ENCODE data around the gene DENR.
A peak's percentile ranks its signal among the peaks of the same experiment; 100 is the strongest.
"Not testable (repeated sequence)": the region's sequence is repeated elsewhere in the genome, so short reads cannot be mapped to it uniquely, and the experiment has no call there.

The DENR gene

GRCh38 chr12:122804957-122805356 is 52.3 kb downstream of the DENR start:
- not testable (repeated sequence) for DNase-seq (ENCODE audit: low read depth in 1 of 2, low spot score in 1 of 2); H3K27me3 ChIP-seq (ENCODE audit: insufficient read depth, poor library complexity, severe bottlenecking); H3K4me3 ChIP-seq (replicated peaks; ENCODE audit: insufficient read depth, low read length); H3K27ac ChIP-seq (replicated peaks)

DNA sequence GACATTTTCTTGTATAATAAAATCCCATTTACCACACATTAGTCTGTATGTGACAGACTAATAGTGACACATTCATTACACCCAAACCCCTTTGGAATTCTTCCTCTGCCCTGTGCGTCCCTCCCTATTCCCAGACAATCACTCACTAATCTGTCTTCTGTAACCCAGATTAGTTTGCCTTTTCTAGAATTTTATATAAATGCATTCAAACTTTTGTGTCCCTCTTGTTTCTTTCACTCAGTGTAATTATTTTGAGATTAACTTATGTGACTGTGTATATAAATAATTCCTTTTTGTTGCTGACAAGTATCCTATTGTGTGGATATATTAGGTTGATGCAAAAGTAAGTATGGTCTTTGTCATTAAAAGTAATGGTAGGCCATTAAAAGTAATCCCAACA is 55.0 kb downstream of the DENR start:
- no peak for TF ChIP-seq POLR2AphosphoS5 (IDR thresholded peaks at IDR 0.05; ENCODE audit: low read depth)
- no peak for TF ChIP-seq SPI1 (IDR thresholded peaks at IDR 0.05; ENCODE audit: borderline replicate concordance, low read depth)
- TF ChIP-seq CTCF (IDR thresholded peaks at IDR 0.05; ENCODE audit: insufficient read depth, low read length), result no peak
- no peak for TF ChIP-seq GABPA (IDR thresholded peaks at IDR 0.05; ENCODE audit: low read depth)
- TF ChIP-seq, protein P1, sequence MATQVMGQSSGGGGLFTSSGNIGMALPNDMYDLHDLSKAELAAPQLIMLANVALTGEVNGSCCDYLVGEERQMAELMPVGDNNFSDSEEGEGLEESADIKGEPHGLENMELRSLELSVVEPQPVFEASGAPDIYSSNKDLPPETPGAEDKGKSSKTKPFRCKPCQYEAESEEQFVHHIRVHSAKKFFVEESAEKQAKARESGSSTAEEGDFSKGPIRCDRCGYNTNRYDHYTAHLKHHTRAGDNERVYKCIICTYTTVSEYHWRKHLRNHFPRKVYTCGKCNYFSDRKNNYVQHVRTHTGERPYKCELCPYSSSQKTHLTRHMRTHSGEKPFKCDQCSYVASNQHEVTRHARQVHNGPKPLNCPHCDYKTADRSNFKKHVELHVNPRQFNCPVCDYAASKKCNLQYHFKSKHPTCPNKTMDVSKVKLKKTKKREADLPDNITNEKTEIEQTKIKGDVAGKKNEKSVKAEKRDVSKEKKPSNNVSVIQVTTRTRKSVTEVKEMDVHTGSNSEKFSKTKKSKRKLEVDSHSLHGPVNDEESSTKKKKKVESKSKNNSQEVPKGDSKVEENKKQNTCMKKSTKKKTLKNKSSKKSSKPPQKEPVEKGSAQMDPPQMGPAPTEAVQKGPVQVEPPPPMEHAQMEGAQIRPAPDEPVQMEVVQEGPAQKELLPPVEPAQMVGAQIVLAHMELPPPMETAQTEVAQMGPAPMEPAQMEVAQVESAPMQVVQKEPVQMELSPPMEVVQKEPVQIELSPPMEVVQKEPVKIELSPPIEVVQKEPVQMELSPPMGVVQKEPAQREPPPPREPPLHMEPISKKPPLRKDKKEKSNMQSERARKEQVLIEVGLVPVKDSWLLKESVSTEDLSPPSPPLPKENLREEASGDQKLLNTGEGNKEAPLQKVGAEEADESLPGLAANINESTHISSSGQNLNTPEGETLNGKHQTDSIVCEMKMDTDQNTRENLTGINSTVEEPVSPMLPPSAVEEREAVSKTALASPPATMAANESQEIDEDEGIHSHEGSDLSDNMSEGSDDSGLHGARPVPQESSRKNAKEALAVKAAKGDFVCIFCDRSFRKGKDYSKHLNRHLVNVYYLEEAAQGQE (IDR thresholded peaks at IDR 0.05; ENCODE audit: insufficient replicate concordance, low read depth), result no peak
- DNase-seq (ENCODE audit: low read depth in 1 of 2, low spot score in 1 of 2), result no peak

GRCh38 chr12:122811777-122812176 is 59.2 kb downstream of the DENR start:
- Histone ChIP-seq H3K4me3 (replicated peaks; ENCODE audit: insufficient read depth, low read length) (no peak overlapping the region), H3K27ac (replicated peaks) (no peak overlapping the region), H3K27me3 (ENCODE audit: insufficient read depth, poor library complexity, severe bottlenecking) (no peaks in the 10 kb centered on the region)
- TF ChIP-seq POLR2AphosphoS5 (IDR thresholded peaks at IDR 0.05; ENCODE audit: low read depth), result no peak
- no peak for TF ChIP-seq CTCF (IDR thresholded peaks at IDR 0.05; ENCODE audit: insufficient read depth, low read length)
- TF ChIP-seq, protein P1 (IDR thresholded peaks at IDR 0.05; ENCODE audit: insufficient replicate concordance, low read depth), result no peak
- DNase-seq (ENCODE audit: low read depth in 1 of 2, low spot score in 1 of 2), result no peak

More for the DNA sequence above, 55.0 kb downstream of the DENR start:
- H3K27me3 ChIP-seq (ENCODE audit: insufficient read depth, poor library complexity, severe bottlenecking), result no peaks in the 10 kb centered on the region
- H3K27ac ChIP-seq (replicated peaks), result no peak overlapping the region
- no peak overlapping the region for H3K4me3 ChIP-seq (replicated peaks; ENCODE audit: insufficient read depth, low read length)

DNA sequence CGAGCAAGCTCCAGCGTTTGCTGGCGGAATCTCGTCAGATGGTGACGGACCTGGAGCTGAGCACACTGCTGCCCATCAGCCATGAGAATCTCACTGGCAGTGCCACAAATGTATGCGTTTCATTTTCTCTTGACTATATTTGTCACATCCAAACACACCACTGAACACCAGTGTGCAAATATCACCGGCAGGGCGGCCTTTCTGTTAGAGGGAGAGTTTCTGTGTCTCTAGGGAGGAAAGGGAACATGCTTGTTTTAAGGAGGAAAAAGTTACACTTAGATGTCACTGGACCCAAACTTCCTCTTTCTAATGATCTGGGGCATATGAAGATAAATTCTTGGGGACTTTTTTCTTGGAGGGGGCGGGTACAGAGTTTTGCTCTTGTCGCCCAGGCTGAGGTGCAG is 60.7 kb downstream of the DENR start:
- Histone ChIP-seq H3K4me3 (replicated peaks; ENCODE audit: insufficient read depth, low read length) (no peak overlapping the region), H3K27me3 (ENCODE audit: insufficient read depth, poor library complexity, severe bottlenecking) (no peaks in the 10 kb centered on the region), H3K27ac (replicated peaks) (peak overlapping the region; percentile 45)
- DNase-seq (ENCODE audit: low read depth in 1 of 2, low spot score in 1 of 2), result peak in 1 of 2 experiments; percentile 75
- TF ChIP-seq SPI1 (IDR thresholded peaks at IDR 0.05; ENCODE audit: borderline replicate concordance, low read depth), result peak; percentile 41; the same call in 1 of the 2 replicates
- TF ChIP-seq POLR2AphosphoS5 (IDR thresholded peaks at IDR 0.05; ENCODE audit: low read depth), result no peak

DNA sequence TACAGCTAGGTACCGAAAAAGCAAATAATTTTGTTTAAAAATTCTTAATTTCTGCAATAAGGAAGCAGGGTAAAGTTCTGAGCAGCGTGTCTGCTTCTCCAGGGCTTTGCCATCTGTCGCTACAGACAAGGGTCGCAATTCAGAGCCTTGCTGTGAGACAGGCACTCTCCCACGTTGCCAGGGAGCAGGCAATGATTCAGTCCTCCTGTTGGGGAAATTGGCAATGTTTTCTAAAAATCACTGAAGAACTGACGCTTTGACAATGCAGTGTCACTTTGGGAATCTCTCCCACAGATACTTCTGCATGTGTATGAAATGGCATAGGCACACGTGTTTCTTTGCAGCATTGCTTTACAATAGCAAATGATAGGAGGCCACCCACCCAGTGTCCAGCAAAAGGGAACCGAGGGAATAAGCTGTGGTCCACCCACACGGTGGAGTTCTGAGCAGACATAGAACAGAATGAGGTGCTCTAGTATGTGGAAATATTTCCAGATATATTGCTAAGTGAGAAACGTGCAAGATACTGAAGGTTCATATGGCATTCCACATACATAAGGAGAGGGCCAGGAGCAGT is 66.7 kb downstream of the DENR start:
- TF ChIP-seq SPI1 (IDR thresholded peaks at IDR 0.05; ENCODE audit: borderline replicate concordance, low read depth) (no peak), CTCF (IDR thresholded peaks at IDR 0.05; ENCODE audit: insufficient read depth, low read length) (no peak), GABPA (IDR thresholded peaks at IDR 0.05; ENCODE audit: low read depth) (no peak), POLR2AphosphoS5 (IDR thresholded peaks at IDR 0.05; ENCODE audit: low read depth) (no peak)
- TF ChIP-seq, protein P1 (IDR thresholded peaks at IDR 0.05; ENCODE audit: insufficient replicate concordance, low read depth), result no peak
- H3K27ac ChIP-seq (replicated peaks), result no peak overlapping the region

More for the DNA sequence above, 66.7 kb downstream of the DENR start:
- Histone ChIP-seq H3K27me3 (ENCODE audit: insufficient read depth, poor library complexity, severe bottlenecking) (no peaks in the 10 kb centered on the region), H3K4me3 (replicated peaks; ENCODE audit: insufficient read depth, low read length) (no peak overlapping the region)
- no peak for DNase-seq (ENCODE audit: low read depth in 1 of 2, low spot score in 1 of 2)

All from HL-60 (cell line).